Neural progenitor cell (in vitro differentiated cells): ENCODE data around the gene KCNAB1.

Source experiments
- EZH2 ChIP-seq: fragments of 200-600 bp; sonication (generic); IDR thresholded peaks from 2 replicates; pipeline ENCODE4 v1.6.1; 2017; ENCODE audit warnings: antibody characterized with exemption, mild to moderate bottlenecking, moderate library complexity
- EZH2phosphoT487 ChIP-seq: fragments of 200-600 bp; sonication (generic); IDR thresholded peaks from 2 replicates; pipeline ENCODE4 v1.6.1; 2017; ENCODE audit warnings: antibody characterized with exemption
- TF ChIP-seq, protein P1 (sequence below): fragments of 200-600 bp; sonication (generic); IDR thresholded peaks from 2 replicates; pipeline ENCODE4 v1.5.1; 2017; ENCODE audit warnings: antibody characterized with exemption, mild to moderate bottlenecking

- TF ChIP-seq, protein P1, sequence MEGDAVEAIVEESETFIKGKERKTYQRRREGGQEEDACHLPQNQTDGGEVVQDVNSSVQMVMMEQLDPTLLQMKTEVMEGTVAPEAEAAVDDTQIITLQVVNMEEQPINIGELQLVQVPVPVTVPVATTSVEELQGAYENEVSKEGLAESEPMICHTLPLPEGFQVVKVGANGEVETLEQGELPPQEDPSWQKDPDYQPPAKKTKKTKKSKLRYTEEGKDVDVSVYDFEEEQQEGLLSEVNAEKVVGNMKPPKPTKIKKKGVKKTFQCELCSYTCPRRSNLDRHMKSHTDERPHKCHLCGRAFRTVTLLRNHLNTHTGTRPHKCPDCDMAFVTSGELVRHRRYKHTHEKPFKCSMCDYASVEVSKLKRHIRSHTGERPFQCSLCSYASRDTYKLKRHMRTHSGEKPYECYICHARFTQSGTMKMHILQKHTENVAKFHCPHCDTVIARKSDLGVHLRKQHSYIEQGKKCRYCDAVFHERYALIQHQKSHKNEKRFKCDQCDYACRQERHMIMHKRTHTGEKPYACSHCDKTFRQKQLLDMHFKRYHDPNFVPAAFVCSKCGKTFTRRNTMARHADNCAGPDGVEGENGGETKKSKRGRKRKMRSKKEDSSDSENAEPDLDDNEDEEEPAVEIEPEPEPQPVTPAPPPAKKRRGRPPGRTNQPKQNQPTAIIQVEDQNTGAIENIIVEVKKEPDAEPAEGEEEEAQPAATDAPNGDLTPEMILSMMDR: no peak
- no peak for TF ChIP-seq EZH2phosphoT487
- TF ChIP-seq EZH2: no peak
Observed at GRCh38 chr3:156240642-156241041, 120.3 kb downstream of the KCNAB1 start.
